CD1c-positive myeloid dendritic cell (primary cell): ENCODE results near the gene CBLB.

Experiments
- DNase-seq: peaks from one replicate; pipeline ENCODE4 v3.0.0-alpha.2; 2016; ENCODE audit errors: extremely low spot score

The CBLB gene

DNA sequence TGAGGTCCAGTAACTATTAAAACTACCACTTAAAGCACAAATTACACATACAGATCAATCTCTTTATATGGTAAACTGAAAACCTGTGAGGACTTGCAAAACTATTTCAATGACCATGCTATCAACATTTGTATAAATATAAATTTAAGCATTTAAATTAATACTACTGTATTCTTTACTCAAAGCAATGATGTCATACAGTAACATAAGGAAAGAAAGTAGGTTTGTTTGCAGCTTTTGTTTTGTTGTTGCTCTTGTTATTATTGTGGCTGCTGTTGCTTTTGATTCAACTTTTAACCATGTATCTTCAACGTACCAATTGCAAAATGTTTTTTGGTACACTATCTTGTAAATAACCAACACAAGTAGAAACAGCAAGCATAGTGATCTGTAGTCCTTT lies 22.0 kb downstream of the CBLB start:
- DNase-seq: no peak

GRCh38 chr3:105845488-105845887 lies 23.3 kb downstream of the CBLB start:
- no peak for DNase-seq

- no peak for DNase-seq
These were observed 24.1 kb downstream of the CBLB start for GRCh38 chr3:105844704-105845103.

DNA sequence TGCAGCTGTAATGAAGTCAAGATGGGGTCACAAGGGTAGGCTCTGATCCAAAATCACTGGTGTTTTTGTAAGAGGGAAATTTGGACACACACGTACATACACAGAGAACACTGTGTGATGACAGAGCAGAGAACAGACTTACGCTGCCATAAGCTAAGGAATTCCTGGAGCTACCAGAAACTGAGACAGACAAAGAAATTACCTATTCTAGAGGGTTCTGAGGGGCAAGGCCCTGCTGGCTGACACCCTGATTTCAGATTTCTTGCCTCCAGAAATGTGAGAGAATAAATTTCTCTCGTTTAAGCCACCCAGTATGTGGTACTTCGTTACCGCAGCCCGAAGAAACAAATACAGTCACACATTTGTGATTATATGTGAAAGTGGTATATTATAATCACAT lies 24.8 kb downstream of the CBLB start:
- DNase-seq: no peak

DNA sequence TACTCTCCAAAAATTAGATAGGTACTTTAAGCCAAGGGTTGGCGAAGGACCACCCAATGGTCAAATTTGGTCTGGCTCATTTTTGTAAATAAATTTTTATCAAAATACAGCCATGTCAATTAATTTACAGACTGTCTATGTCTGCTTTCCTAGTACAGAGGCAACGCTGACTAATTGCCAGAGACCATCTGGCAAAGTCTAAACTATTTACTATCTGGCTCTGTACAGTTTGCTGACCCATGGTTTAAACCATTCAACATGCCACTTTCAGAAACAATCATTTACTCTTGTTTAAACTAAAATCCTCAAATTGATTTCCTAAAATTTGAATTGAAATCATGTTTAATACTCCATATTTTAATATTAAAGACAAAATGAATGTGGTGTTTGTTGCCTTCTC lies 25.9 kb downstream of the CBLB start:
- no peak for DNase-seq

- no peak for DNase-seq
These were observed 26.4 kb downstream of the CBLB start for GRCh38 chr3:105842449-105842848.

- DNase-seq: no peak
These were observed 30.9 kb downstream of the CBLB start for GRCh38 chr3:105837947-105838346.

DNA sequence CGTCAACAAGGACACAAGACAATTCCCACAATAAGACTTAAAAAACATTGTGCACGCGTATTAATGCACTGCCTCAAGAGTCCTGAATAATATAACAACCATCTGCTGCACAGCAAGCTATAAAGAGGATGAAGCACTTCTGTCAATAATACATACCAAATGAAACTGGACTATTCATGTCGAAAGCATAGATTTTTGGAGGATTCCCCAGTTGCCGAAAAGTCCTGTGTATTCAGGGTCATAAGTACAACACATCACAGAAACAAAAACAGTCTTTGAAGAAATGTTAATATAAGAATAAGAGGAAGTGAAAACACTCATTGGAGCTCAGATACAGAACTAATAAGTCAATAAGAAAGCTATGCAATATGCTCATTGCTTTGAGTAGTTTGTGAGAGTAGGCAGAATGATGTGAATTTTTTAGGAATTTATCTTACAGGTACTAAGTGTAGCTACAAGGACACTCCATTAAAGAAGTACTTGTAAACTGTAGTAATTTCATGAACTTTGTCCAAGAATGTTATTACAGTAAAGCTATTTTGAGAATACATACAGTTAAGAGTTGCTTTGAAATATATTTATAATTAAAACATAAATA lies 31.6 kb downstream of the CBLB start:
- peak; percentile 20 for DNase-seq

- DNase-seq: no peak
These were observed 32.3 kb downstream of the CBLB start for GRCh38 chr3:105836533-105836932.

DNA sequence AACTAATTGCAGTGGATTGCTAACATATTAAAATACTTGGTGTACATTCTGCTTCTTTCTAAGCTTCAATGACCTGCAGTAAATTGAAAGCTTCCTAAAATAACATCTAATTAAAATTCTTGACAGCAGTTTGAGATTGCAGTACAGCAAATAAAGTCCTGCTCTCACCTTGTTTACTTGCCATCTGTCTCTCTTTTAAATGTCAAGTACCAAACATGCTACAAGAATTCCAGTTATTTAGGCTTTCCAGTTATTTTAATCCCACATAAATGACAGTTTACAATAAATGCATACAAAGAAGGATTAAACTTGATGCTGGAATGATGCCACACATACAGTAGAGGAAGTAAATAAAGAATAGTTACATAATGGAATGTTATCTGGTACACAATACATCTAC lies 33.2 kb downstream of the CBLB start:
- no peak for DNase-seq

DNA sequence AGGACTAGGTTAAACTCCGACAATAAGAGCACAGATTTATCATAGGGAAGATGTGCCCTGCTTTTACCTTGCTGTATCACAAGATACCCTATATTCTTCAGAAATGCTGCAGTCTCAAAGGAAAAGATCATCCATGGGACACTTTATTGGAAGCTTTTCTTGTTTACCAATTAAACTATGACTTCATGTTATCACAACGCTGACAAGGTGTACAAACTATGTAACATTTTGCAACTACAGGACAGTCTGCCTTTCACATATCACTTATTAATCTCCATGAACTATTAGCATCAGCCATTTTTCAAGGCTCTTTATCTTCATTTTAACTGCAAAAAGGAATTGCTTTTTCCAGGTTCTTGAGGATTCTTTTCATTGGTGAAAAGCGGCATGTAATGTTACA lies 34.0 kb downstream of the CBLB start:
- no peak for DNase-seq

GRCh38 chr3:105832644-105833043 lies 36.2 kb downstream of the CBLB start:
- no peak for DNase-seq

DNA sequence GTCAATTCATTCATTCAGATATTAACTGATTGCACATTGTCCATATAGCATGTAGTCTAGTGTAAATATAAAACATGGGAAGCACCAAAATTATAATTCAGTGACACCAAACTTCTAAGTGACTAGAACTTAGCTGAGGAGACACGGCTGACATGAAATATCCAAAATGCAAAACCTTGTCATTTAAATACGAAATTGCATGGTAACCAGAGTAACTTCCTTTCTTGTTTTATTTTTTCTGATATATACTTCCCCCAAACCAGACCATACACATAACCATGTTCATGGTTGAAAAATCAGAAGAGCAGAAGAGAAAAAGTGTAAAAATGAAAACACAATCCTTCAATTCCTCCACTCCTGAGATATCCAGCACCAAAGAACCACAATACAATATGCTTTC lies 38.0 kb downstream of the CBLB start:
- no peak for DNase-seq

DNA sequence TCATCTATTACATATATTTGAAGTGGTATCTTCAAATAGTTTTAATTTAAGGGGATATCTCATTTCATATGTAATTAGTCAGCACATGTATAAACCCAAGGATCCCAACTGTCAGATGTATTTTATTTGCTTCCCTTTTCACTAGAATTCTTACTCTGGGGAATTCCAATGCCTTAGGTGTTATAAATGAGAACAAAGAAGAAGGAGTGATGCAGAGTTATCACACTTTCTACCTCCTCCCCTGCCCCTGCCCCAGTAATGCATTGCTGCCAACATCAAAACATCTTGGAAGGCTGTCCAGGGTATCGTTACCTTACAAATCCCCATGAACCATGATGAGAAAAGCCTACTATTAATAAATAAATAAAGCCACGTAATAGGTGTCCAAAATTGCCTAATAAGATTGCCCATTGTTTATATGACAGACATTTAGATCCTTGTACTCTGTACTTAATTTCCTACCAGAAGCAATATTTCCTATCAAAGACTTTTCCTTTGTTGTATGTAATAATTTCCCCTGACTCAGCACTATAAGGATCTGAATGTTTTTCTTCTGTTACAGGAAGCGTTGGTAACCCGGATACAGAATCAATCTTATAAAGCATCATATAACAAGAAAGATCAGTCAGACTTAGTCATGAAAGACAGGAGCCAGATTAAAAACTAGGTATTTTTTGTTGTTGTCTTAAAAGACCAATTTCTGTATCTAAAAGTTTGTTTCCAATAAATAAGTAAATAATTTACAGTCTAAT lies 38.8 kb downstream of the CBLB start:
- DNase-seq: no peak

- no peak for DNase-seq
These were observed 39.6 kb downstream of the CBLB start for GRCh38 chr3:105829229-105829628.

- no peak for DNase-seq
These were observed 40.1 kb downstream of the CBLB start for GRCh38 chr3:105828703-105829102.

DNA sequence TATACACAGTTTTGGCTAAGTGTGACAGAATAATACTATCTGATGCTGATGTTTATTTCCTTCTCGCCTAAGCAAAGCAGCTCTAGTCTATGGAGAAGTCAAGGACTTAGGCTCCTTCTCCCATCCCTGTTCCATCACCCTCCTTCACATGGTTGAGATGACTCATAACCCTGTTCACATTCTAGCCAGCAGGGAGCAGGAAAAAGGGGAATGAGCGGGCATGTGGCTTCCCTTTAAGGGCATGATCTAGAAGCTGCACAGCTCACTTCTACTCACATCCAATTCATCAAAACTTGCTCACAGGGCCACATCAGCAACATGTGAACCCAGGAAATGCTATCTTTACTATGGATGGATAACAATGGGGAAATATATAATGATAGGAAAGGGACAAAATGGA lies 40.9 kb downstream of the CBLB start:
- peak; percentile 45 for DNase-seq

DNA sequence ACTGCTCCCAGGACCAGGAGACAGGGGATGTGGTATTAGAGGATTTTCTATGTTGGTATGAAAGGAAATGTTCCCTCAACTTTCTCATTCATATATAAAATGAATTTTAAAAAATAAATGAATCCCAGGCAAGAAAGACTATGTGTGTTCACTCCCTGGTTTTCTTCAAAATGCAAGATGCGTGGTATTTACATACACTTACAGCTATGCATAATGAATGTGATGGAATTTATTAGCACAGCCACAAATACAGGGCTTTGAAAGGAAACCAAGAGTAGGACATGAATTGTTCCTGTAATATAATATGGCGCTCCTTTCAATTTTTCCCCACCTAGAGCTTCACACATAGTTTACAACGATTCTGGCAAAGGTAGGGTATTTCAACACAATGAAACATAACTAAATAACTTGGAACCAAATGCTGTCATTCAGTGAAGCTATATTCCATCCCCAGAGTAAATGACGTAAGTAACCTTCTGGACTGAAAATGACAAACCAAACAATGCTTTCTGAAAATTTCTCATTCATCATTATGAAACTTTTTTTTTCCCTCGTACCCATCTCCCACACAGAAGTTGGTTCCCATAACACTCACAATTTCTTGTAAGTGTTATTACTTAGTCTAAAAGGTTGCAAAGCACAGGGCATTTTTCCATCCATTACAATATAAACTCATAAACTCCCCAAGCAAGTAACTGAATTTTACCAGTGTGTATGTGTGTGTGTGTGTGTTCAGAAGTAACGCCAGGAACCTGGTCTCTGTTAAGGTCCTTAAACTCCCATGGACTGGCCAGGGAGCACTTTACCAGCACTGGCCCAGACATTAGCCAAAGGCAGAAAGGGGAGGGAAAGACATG lies 41.8 kb downstream of the CBLB start:
- no peak for DNase-seq

GRCh38 chr3:105824129-105824528 lies 44.7 kb downstream of the CBLB start:
- DNase-seq: no peak

DNA sequence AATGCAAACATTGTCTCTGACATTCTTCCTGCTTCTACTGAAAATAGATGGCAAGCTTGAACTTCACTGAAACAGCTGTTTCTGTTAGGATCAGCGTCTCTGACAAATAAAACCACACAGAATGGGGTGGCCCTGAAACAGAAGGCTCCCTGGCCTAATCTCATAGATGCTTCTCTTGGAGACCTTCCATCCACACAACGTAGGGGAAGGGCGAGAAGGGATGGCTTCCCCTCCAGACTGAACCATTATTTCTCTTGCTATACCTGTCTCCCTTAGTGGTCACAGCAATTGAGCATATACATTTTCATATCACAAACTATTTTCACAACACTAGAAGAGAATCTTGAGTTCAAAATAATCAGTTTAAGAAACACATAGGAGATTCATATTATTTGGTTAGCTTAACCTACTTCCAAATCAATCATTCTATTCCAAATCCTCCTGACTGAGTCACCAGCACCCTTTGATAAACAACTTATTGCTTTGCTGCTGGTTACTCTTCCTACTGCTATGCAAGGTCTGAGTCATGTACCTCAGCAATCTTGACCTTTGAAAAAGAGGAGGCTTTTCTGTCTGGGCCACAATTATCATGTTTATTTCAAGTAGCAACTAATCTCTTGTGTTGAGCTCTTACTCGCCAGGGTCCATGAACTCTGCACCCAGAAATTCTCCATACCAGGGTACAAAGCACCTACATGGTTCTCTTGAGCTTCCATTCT lies 45.5 kb downstream of the CBLB start:
- DNase-seq: no peak

- no peak for DNase-seq
These were observed 46.4 kb downstream of the CBLB start for GRCh38 chr3:105822171-105823123.
